HEK293 (cell line): Measurements from ENCODE around the gene SULF2.

ENCODE experiments used
- CTCF ChIA-PET: fragments of 350-600 bp; formaldehyde crosslinking; extraction: SDS; loops from one replicate; lab custom pipeline; 2021; ENCODE audit warnings: antibody characterized with exemption; lab: Yijun Ruan, JAX
- POLR2A ChIA-PET: fragments of 300-600 bp; formaldehyde crosslinking; extraction: SDS; loops from one replicate; lab custom pipeline; 2020; ENCODE audit warnings: antibody characterized with exemption, inconsistent platforms; lab: Yijun Ruan, JAX
- H3K27ac ChIP-seq: fragments of 200-500 bp; sonication (Bioruptor generic); 2 replicates; pipeline ENCODE4 v1.5.1; 2014; ENCODE audit warnings: low read depth, low read length, control low read depth, inconsistent platforms; ENCODE audit errors: extremely low read depth
- H3K36me3 ChIP-seq, 2 experiments: fragments of 200-500 bp in 1 of 2; sonication (Bioruptor generic) in 1 of 2; 1 replicate in 1 of 2; 2 replicates in 1 of 2; pipeline ENCODE4 v1.5.1; 2014 to 2017; ENCODE audit warnings: inconsistent platforms in 2 of 2, low read length in 2 of 2; ENCODE audit not compliant: control insufficient read depth in 2 of 2, insufficient read depth in 1 of 2
- H3K4me1 ChIP-seq: fragments of 200-500 bp; sonication (Bioruptor generic); 2 replicates; pipeline ENCODE4 v1.5.1; 2014; ENCODE audit warnings: mild to moderate bottlenecking, low read length, inconsistent platforms; ENCODE audit not compliant: control insufficient read depth, insufficient read depth
- H3K4me3 ChIP-seq: 2 replicates; pipeline ENCODE4 v1.5.1; 2011; ENCODE audit warnings: low read depth, mild to moderate bottlenecking, control low read depth, low read length, moderate library complexity
- H3K9me3 ChIP-seq: fragments of 200-500 bp; sonication (Bioruptor generic); 2 replicates; pipeline ENCODE4 v1.5.1; 2014; ENCODE audit warnings: low read depth, low read length, inconsistent platforms; ENCODE audit not compliant: control insufficient read depth, insufficient read depth
- BCL11A ChIP-seq: fragments of 450-650 bp; formaldehyde crosslinking; IDR thresholded peaks from 2 replicates; pipeline ENCODE4 v1.5.1; 2016; ENCODE audit warnings: low read depth, missing biosample characterization, missing genetic modification characterization
- EGR2 ChIP-seq: fragments of 450-650 bp; formaldehyde crosslinking; IDR thresholded peaks from 2 replicates; pipeline ENCODE4 v1.5.1; 2016; ENCODE audit warnings: low read depth, missing biosample characterization, missing genetic modification characterization
- HOXA7 ChIP-seq: sonication (generic); formaldehyde crosslinking; IDR thresholded peaks from 2 replicates; pipeline ENCODE4 v1.8.1; 2022; ENCODE audit warnings: missing genetic modification reagents, borderline replicate concordance
- OSR2 ChIP-seq: fragments of 450-650 bp; formaldehyde crosslinking; IDR thresholded peaks from 2 replicates; pipeline ENCODE4 v1.5.1; 2016; ENCODE audit warnings: missing biosample characterization, missing genetic modification characterization
- SP2 ChIP-seq: fragments of 450-650 bp; formaldehyde crosslinking; IDR thresholded peaks from 2 replicates; pipeline ENCODE4 v1.5.1; 2016; ENCODE audit warnings: missing biosample characterization, missing genetic modification characterization
- ZIC2 ChIP-seq: fragments of 450-650 bp; formaldehyde crosslinking; IDR thresholded peaks from 2 replicates; pipeline ENCODE4 v1.5.1; 2016; ENCODE audit warnings: missing biosample characterization, missing genetic modification characterization
- ZNF169 ChIP-seq: fragments of 450-650 bp; formaldehyde crosslinking; IDR thresholded peaks from 2 replicates; pipeline ENCODE4 v1.5.1; 2016; ENCODE audit warnings: missing biosample characterization, missing genetic modification characterization
- ZNF184 ChIP-seq: fragments of 450-650 bp; IDR thresholded peaks from 2 replicates; pipeline ENCODE4 v1.5.1; 2018; ENCODE audit warnings: missing biosample characterization, mild to moderate bottlenecking, missing genetic modification characterization
- ZNF23 ChIP-seq: fragments of 450-650 bp; formaldehyde crosslinking; IDR thresholded peaks from 2 replicates; pipeline ENCODE4 v1.5.1; 2016; ENCODE audit warnings: missing biosample characterization, missing genetic modification characterization, borderline replicate concordance
- ZNF24 ChIP-seq: fragments of 450-650 bp; formaldehyde crosslinking; IDR thresholded peaks from 2 replicates; pipeline ENCODE4 v1.5.1; 2016; ENCODE audit warnings: missing biosample characterization, missing genetic modification characterization
- ZNF324 ChIP-seq: fragments of 450-650 bp; formaldehyde crosslinking; IDR thresholded peaks from 2 replicates; pipeline ENCODE4 v1.5.1; 2016; ENCODE audit warnings: missing biosample characterization, missing genetic modification characterization
- ZNF416 ChIP-seq: fragments of 450-650 bp; formaldehyde crosslinking; IDR thresholded peaks from 2 replicates; pipeline ENCODE4 v1.5.1; 2016; ENCODE audit warnings: missing biosample characterization, missing genetic modification characterization
- ZNF449 ChIP-seq: fragments of 450-650 bp; formaldehyde crosslinking; IDR thresholded peaks from 2 replicates; pipeline ENCODE4 v1.5.1; 2017; ENCODE audit warnings: missing biosample characterization, mild to moderate bottlenecking, missing genetic modification characterization, moderate library complexity
- ZNF558 ChIP-seq: fragments of 450-650 bp; formaldehyde crosslinking; IDR thresholded peaks from 2 replicates; pipeline ENCODE4 v1.5.1; 2016; ENCODE audit warnings: missing biosample characterization, missing genetic modification characterization
- ZNF658 ChIP-seq: fragments of 450-650 bp; formaldehyde crosslinking; IDR thresholded peaks from 2 replicates; pipeline ENCODE4; 2016; ENCODE audit warnings: missing biosample characterization, missing genetic modification characterization
- ZNF664 ChIP-seq: fragments of 450-650 bp; formaldehyde crosslinking; IDR thresholded peaks from 2 replicates; pipeline ENCODE4 v1.5.1; 2016; ENCODE audit warnings: missing biosample characterization, missing genetic modification characterization
- TF ChIP-seq, protein P1 (sequence below): fragments of 450-650 bp; formaldehyde crosslinking; IDR thresholded peaks from 2 replicates; pipeline ENCODE4 v1.5.1; 2016; ENCODE audit warnings: missing biosample characterization, missing genetic modification characterization
- TF ChIP-seq, protein P2 (sequence below): fragments of 450-650 bp; formaldehyde crosslinking; IDR thresholded peaks from 2 replicates; pipeline ENCODE4 v1.5.1; 2016; ENCODE audit warnings: missing biosample characterization, missing genetic modification characterization, borderline replicate concordance
- TF ChIP-seq, protein P3 (sequence below): fragments of 450-650 bp; formaldehyde crosslinking; IDR thresholded peaks from 2 replicates; pipeline ENCODE4 v1.5.1; 2016; ENCODE audit warnings: missing biosample characterization, missing genetic modification characterization

SULF2 gene

GRCh38 chr20:47778398-47779354, 6.6 kb downstream of the SULF2 start:
- Histone ChIP-seq H3K4me3 (no peak overlapping the region), H3K4me1 (no peaks in the 10 kb centered on the region), H3K36me3 (peaks cover 0 to 12% of the 10 kb centered on the region in 2 experiments; a peak in 1 of 3 replicates), H3K27ac (no peak overlapping the region), H3K9me3 (no peaks in the 10 kb centered on the region)
- CTCF ChIA-PET = interaction anchor here (2.5 kb wide), 1 partner anchor 8 kb away, joined by 11 read pairs; no protein-coding TSS in a partner anchor
- no peak for TF ChIP-seq EGR2 (tag by site-specific recombination)
- no peak for TF ChIP-seq ZNF169 (tag by site-specific recombination)
- TF ChIP-seq, protein P1, sequence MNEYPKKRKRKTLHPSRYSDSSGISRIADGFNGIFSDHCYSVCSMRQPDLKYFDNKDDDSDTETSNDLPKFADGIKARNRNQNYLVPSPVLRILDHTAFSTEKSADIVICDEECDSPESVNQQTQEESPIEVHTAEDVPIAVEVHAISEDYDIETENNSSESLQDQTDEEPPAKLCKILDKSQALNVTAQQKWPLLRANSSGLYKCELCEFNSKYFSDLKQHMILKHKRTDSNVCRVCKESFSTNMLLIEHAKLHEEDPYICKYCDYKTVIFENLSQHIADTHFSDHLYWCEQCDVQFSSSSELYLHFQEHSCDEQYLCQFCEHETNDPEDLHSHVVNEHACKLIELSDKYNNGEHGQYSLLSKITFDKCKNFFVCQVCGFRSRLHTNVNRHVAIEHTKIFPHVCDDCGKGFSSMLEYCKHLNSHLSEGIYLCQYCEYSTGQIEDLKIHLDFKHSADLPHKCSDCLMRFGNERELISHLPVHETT (tag by site-specific recombination) = no peak
- no peak for TF ChIP-seq BCL11A
- TF ChIP-seq SP2 = no peak
- TF ChIP-seq ZNF416 = no peak
- TF ChIP-seq ZNF449 (tag by site-specific recombination) = no peak
- no peak for TF ChIP-seq ZIC2 (tag by site-specific recombination)
- TF ChIP-seq ZNF324 (tag by site-specific recombination) = no peak
- TF ChIP-seq ZNF664 (tag by site-specific recombination) = no peak
- no peak for TF ChIP-seq ZNF24
- no peak for TF ChIP-seq ZNF184 (tag by site-specific recombination)
- TF ChIP-seq HOXA7 (CRISPR knock-in tag) = no peak
- no peak for TF ChIP-seq ZNF658 (tag by site-specific recombination)
- no peak for TF ChIP-seq ZNF558 (tag by site-specific recombination)
- no peak for TF ChIP-seq ZNF23 (tag by site-specific recombination)
- TF ChIP-seq, protein P2, sequence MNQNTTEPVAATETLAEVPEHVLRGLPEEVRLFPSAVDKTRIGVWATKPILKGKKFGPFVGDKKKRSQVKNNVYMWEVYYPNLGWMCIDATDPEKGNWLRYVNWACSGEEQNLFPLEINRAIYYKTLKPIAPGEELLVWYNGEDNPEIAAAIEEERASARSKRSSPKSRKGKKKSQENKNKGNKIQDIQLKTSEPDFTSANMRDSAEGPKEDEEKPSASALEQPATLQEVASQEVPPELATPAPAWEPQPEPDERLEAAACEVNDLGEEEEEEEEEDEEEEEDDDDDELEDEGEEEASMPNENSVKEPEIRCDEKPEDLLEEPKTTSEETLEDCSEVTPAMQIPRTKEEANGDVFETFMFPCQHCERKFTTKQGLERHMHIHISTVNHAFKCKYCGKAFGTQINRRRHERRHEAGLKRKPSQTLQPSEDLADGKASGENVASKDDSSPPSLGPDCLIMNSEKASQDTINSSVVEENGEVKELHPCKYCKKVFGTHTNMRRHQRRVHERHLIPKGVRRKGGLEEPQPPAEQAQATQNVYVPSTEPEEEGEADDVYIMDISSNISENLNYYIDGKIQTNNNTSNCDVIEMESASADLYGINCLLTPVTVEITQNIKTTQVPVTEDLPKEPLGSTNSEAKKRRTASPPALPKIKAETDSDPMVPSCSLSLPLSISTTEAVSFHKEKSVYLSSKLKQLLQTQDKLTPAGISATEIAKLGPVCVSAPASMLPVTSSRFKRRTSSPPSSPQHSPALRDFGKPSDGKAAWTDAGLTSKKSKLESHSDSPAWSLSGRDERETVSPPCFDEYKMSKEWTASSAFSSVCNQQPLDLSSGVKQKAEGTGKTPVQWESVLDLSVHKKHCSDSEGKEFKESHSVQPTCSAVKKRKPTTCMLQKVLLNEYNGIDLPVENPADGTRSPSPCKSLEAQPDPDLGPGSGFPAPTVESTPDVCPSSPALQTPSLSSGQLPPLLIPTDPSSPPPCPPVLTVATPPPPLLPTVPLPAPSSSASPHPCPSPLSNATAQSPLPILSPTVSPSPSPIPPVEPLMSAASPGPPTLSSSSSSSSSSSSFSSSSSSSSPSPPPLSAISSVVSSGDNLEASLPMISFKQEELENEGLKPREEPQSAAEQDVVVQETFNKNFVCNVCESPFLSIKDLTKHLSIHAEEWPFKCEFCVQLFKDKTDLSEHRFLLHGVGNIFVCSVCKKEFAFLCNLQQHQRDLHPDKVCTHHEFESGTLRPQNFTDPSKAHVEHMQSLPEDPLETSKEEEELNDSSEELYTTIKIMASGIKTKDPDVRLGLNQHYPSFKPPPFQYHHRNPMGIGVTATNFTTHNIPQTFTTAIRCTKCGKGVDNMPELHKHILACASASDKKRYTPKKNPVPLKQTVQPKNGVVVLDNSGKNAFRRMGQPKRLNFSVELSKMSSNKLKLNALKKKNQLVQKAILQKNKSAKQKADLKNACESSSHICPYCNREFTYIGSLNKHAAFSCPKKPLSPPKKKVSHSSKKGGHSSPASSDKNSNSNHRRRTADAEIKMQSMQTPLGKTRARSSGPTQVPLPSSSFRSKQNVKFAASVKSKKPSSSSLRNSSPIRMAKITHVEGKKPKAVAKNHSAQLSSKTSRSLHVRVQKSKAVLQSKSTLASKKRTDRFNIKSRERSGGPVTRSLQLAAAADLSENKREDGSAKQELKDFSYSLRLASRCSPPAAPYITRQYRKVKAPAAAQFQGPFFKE (tag by site-specific recombination) = no peak
- no peak for TF ChIP-seq OSR2 (tag by site-specific recombination)
- TF ChIP-seq, protein P3, sequence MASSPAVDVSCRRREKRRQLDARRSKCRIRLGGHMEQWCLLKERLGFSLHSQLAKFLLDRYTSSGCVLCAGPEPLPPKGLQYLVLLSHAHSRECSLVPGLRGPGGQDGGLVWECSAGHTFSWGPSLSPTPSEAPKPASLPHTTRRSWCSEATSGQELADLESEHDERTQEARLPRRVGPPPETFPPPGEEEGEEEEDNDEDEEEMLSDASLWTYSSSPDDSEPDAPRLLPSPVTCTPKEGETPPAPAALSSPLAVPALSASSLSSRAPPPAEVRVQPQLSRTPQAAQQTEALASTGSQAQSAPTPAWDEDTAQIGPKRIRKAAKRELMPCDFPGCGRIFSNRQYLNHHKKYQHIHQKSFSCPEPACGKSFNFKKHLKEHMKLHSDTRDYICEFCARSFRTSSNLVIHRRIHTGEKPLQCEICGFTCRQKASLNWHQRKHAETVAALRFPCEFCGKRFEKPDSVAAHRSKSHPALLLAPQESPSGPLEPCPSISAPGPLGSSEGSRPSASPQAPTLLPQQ (tag by site-specific recombination) = no peak
- POLR2A ChIA-PET = interaction anchor here (0.7 to 1.5 kb wide), 2 partner anchors 7 to 12 kb away, joined by 3 to 5 read pairs; no protein-coding TSS in a partner anchor
